Activated naive CD4-positive, alpha-beta T cell treated with anti-CD3 and anti-CD28 coated beads, Interleukin-2, amount 50 U/mL, for 72 hours (primary cell): ENCODE data around the gene NRK. TPM values are rescaled to one million over a fixed set of nuclear protein-coding genes. Genes with fewer than 3 reads are reported as not detected.

Source experiments
- ATAC-seq, 2 donors: fragments of 150-1000 bp; cut with Tn5 transposase; 2 replicates each; pipeline ENCODE4 v1.10.0; 2021; ENCODE audit warnings: mild to moderate bottlenecking in 2 of 2, moderate library complexity in 2 of 2
- DNase-seq, 2 donors: peaks; one replicate each; pipeline ENCODE4 v3.0.0; 2021 to 2022; ENCODE audit warnings: low spot score in 2 of 2
- H3K27ac Mint-ChIP-seq, 2 donors: one replicate each; pipeline ENCODE4 v1.8.0; 2022; ENCODE audit warnings: mild to moderate bottlenecking in 2 of 2, mixed read lengths in 2 of 2
- H3K36me3 Mint-ChIP-seq, 2 donors: one replicate each; pipeline ENCODE4 v1.8.0; 2022; ENCODE audit warnings: mixed read lengths in 2 of 2
- H3K9me3 Mint-ChIP-seq, 2 donors: one replicate each; pipeline ENCODE4 v1.8.0; 2022; ENCODE audit warnings: mixed read lengths in 2 of 2
- total RNA-seq, 2 donors: library from RNA; stranded (reverse); gene quantifications; one replicate each; pipeline ENCODE4 v1.2.3, GENCODE V29; 2022

Gene NRK
- total RNA-seq, 2 donors from 2014 or later: not detected

GRCh38 chrX:105865709-105866108 lies 43.4 kb downstream of the NRK start:
- H3K27ac Mint-ChIP-seq: no peak overlapping the region
- ATAC-seq (no peak), DNase-seq (no peak)
- no peaks in the 10 kb centered on the region for H3K36me3 Mint-ChIP-seq
- no peaks in the 10 kb centered on the region for H3K9me3 Mint-ChIP-seq

GRCh38 chrX:105869701-105870100 lies 47.4 kb downstream of the NRK start:
- H3K9me3 Mint-ChIP-seq: peaks cover 0 to 3% of the 10 kb centered on the region in 2 donors
- ATAC-seq: no peak
- no peaks in the 10 kb centered on the region for H3K36me3 Mint-ChIP-seq
- DNase-seq: no peak
- H3K27ac Mint-ChIP-seq: no peak overlapping the region

DNA sequence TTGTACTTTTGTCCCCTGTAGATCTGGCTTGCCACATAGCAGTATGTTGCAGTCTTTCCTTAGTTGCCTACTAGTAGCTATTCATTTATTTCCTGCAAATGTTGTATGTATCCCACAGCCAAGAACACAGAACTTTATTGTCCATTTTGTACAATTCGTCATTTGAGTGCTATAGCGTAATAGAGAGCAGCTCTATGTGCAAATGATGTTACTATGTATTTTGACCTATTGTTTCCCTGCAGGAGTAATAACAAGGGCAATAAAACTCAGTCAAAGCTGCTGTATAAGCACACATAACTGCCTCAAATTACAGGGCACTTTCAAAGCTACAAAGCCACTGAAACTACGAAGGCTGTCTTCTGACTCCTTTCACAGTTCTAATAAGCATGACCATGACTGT lies 48.1 kb downstream of the NRK start:
- H3K36me3 Mint-ChIP-seq: no peaks in the 10 kb centered on the region
- H3K9me3 Mint-ChIP-seq: peaks cover 0 to 3% of the 10 kb centered on the region in 2 donors
- DNase-seq (no peak), ATAC-seq (no peak)
- no peak overlapping the region for H3K27ac Mint-ChIP-seq

GRCh38 chrX:105872941-105873340 lies 50.6 kb downstream of the NRK start:
- Mint-ChIP-seq H3K36me3 (no peaks in the 10 kb centered on the region), H3K27ac (no peak overlapping the region), H3K9me3 (peaks cover 0 to 3% of the 10 kb centered on the region in 2 donors)
- DNase-seq: no peak
- ATAC-seq: no peak

DNA sequence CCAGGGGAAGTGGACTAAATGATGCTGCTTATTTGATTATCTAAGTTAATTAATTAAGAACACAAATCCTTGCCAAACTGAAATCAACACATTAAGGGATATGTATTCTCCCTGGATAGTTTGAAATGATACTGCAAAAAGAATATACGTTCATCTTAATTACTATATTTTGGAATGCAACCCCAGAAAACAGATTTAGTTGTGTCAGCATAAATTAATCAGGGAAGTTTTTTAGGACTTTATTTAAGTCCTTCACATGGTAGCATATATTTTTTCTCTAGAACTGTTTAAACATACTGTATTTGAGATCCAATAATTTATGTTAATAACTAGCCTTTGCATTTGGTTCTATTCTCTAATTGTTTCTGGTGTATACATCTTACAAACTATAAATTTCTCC lies 52.5 kb downstream of the NRK start:
- no peak for ATAC-seq
- peaks cover 0 to 3% of the 10 kb centered on the region in 2 donors for H3K9me3 Mint-ChIP-seq
- H3K27ac Mint-ChIP-seq: no peak overlapping the region
- no peaks in the 10 kb centered on the region for H3K36me3 Mint-ChIP-seq
- no peak for DNase-seq

GRCh38 chrX:105876658-105877057 lies 54.3 kb downstream of the NRK start:
- DNase-seq: no peak

DNA sequence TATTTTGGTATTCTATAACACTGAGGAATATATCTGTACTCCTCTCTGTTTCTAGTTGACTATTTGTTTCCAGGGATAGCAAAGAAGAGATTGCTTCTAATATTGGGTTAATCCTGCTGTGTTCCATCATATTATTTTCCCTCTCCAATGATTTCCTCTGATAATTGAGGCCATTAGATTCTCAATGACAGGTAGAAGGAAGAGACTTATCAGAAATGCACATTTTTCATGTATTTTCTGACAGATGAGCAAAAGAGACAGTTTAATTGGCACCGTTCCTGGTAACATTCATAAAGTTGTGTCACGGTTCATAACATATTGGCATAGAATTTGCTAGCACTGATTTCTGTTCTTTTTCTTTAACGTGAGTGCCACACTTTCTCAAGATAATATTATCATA lies 58.2 kb downstream of the NRK start:
- H3K9me3 Mint-ChIP-seq: no peaks in the 10 kb centered on the region
- DNase-seq (no peak), ATAC-seq (no peak)
- no peak overlapping the region for H3K27ac Mint-ChIP-seq
- no peaks in the 10 kb centered on the region for H3K36me3 Mint-ChIP-seq

More at GRCh38 chrX:105876658-105877057, 54.3 kb downstream of the NRK start:
- H3K36me3 Mint-ChIP-seq: no peaks in the 10 kb centered on the region
- H3K9me3 Mint-ChIP-seq: peaks cover 0 to 3% of the 10 kb centered on the region in 2 donors
- no peak for ATAC-seq
- H3K27ac Mint-ChIP-seq: no peak overlapping the region

- DNase-seq (no peak), ATAC-seq (no peak)
- Mint-ChIP-seq H3K36me3 (no peaks in the 10 kb centered on the region), H3K9me3 (no peaks in the 10 kb centered on the region), H3K27ac (no peak overlapping the region)
These were observed 60.4 kb downstream of the NRK start for GRCh38 chrX:105882581-105883275.

GRCh38 chrX:105894721-105895120 lies 72.4 kb downstream of the NRK start:
- no peak for DNase-seq

GRCh38 chrX:105909576-105909975 lies 87.2 kb downstream of the NRK start:
- DNase-seq: no peak
- Mint-ChIP-seq H3K27ac (no peak overlapping the region), H3K9me3 (no peaks in the 10 kb centered on the region), H3K36me3 (no peaks in the 10 kb centered on the region)
- ATAC-seq: no peak

More at GRCh38 chrX:105894721-105895120, 72.4 kb downstream of the NRK start:
- no peak for ATAC-seq
- Mint-ChIP-seq H3K36me3 (no peaks in the 10 kb centered on the region), H3K9me3 (no peaks in the 10 kb centered on the region), H3K27ac (no peak overlapping the region)

- ATAC-seq: no peak
- Mint-ChIP-seq H3K27ac (no peak overlapping the region), H3K9me3 (no peaks in the 10 kb centered on the region), H3K36me3 (no peaks in the 10 kb centered on the region)
- no peak for DNase-seq
These were observed 88.3 kb downstream of the NRK start for GRCh38 chrX:105910563-105911105.

- no peaks in the 10 kb centered on the region for H3K9me3 Mint-ChIP-seq
- ATAC-seq (no peak), DNase-seq (no peak)
- H3K27ac Mint-ChIP-seq: no peak overlapping the region
- no peaks in the 10 kb centered on the region for H3K36me3 Mint-ChIP-seq
These were observed 122.9 kb downstream of the NRK start for GRCh38 chrX:105945266-105945665.

DNA sequence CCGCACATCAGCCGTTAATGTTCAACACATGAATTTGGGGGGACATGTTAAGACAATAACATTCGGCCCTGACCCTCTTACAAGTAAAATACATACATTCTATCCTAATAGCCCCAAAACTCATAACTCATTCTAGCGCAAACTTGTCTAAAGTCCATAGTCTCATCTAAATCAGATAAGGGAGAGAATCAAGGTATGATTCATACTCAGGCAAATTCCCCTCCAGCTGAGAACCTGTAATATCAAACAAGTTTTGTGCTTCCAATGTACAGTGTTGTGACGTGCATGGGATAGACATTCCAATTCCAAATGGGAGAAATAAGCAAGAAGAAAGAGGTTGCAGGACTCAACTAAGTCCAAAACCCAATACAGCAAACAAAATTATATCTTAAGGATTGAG lies 147.1 kb downstream of the NRK start:
- no peak for DNase-seq
- H3K27ac Mint-ChIP-seq: no peak overlapping the region
- no peak for ATAC-seq
- peaks cover 0 to 4% of the 10 kb centered on the region in 2 donors for H3K9me3 Mint-ChIP-seq
- no peaks in the 10 kb centered on the region for H3K36me3 Mint-ChIP-seq

DNA sequence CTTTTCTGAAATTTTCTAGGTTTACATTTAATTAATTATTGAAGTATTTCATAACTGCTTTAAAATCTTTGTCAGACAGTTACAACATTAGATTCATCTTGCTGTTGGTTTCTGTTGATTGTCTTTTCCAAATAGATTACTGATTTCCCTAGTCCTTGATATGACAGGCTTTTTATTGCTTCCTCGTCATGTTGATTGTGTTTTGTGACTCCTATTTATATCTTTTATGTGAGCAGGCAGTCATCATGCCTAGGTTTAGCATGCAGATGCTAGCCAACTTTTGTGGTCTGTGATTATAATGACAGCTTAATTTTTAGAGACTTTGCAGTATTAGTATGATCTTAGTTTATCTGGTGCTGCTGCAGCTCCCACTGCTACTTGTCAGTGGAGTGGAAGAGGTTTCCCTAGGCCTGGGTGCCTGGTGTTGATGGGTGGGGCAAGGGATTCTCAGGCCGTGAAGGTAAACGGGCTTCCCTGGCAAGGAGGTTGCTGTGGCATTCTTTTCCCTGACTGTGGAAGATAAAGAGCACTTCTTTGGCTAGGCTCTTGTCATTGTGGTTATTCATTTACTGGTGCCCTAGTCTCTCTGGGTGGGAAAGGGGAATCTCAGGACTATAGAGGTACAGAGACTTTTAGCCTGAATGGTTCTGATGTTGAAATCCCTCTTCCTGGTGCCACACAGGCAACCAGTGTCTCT lies 150.5 kb downstream of the NRK start:
- DNase-seq: no peak
- no peak for ATAC-seq
- Mint-ChIP-seq H3K36me3 (no peaks in the 10 kb centered on the region), H3K27ac (no peak overlapping the region), H3K9me3 (peaks cover 0 to 10% of the 10 kb centered on the region in 2 donors)

DNA sequence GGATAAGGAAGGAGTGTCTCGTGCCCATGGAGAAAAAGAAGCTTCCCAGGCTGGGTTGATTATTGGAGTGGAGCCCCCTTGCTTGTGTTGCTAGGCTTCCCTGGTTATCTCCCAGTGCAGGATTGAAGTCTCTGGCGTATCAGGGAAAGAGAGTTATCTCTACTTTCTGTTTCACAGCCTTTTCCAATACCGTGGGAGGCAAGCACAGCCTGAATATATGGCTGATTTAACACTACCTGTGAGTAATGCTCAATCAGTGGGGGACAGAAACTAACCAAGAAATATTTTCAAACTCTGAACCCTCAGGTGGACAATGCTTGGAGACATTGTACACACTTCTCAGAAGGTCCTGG lies 151.0 kb downstream of the NRK start:
- Mint-ChIP-seq H3K36me3 (no peaks in the 10 kb centered on the region), H3K9me3 (peaks cover 0 to 10% of the 10 kb centered on the region in 2 donors), H3K27ac (no peak overlapping the region)
- DNase-seq: no peak
- no peak for ATAC-seq

DNA sequence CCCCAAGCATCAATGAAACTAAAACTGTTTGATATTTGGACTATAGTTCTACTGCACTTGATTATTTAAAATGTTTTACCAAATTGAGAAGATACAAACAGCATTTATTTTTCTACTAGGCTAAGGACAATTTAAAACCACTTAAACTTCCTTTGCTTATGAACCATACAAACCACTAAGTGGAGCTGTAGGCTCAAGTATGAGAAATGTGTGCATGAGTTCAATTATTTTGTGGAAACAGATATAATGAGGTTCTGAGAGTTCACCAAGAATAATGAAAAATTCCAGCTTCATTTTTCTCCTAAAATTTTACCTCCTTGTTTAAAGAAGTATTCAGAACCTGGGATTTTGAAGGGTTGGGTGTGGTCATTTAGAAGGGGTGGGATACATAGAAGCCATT lies 153.0 kb downstream of the NRK start:
- no peak for ATAC-seq
- peaks cover 0 to 17% of the 10 kb centered on the region in 2 donors for H3K9me3 Mint-ChIP-seq
- no peak overlapping the region for H3K27ac Mint-ChIP-seq
- no peaks in the 10 kb centered on the region for H3K36me3 Mint-ChIP-seq
- no peak for DNase-seq

DNA sequence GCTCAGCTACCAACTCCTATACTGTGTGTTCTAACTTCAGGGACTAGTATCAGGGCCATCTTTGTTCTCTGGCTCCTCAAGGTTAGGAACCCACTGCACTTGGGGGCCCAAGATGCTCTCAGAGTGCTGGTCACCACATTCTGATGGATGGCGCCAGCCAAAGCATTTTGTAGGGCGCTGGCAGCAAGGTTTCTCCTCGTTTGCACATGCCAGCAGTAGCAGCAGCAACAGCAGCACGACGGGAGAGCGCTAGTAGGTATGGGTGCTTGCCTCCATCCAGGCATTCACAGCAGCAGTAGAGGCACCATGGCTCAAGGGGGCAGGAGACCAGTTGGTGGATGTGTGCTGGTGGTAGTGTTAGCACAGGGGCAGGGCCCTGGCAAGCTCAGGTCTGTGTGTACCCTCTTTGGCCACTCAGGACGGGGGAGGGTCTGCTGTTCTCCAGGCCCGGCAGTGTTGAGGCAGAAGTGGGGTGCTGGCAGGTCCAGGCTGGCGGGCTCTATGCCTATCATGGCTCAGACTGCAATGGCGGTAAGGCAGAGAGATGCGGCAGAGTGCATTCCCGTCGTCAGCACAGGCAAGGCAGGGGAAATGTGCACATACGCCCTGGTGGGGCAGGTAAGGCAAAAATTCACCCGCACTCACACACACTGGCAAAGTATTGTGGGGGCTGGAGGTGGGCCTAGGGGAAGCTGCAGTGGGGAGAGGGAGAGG lies 159.6 kb downstream of the NRK start:
- Mint-ChIP-seq H3K9me3 (peaks cover 6 to 19% of the 10 kb centered on the region in 2 donors), H3K36me3 (no peaks in the 10 kb centered on the region), H3K27ac (no peak overlapping the region)
- DNase-seq: no peak
- no peak for ATAC-seq
